Measurements from ENCODE around the gene IFT74. TPM values are rescaled to one million over a fixed set of nuclear protein-coding genes. Genes with fewer than 3 reads are reported as not detected.

Gene IFT74
- total RNA-seq, 4 donors from 2014 or later = 4.9 to 15.2 (median 13.0) TPM

DNA sequence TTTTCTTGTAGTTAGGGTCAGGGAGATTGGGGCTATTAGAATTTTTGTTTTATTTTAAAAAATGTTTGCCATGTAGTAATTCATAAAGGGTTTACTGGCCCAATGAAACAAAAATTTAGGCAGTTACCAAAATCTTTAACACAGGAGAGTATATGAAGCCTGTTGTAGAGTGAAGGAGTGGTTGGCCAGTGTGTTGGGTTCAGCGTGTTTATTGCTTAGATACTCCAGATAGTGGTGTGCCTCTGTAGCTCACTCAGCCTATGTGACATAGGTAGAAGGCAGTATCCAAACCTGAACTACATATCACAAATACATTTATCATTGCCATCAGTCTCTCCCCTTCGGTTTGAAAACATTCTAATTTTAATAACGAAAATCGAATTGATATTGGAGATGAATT lies 154.0 kb downstream of the IFT74 start:
- H3K9me3 ChIP-seq = no peaks in the 10 kb centered on the region
- no peaks in the 10 kb centered on the region for H3K4me1 ChIP-seq
- H3K4me3 ChIP-seq = peak overlapping the region; percentile 1 to 50 (median 42)
- in situ Hi-C loops (cut with MboI; ENCODE audit: low sequenced_read_pairs in 4 of 4) = no loop called here
- TF ChIP-seq, protein P1, sequence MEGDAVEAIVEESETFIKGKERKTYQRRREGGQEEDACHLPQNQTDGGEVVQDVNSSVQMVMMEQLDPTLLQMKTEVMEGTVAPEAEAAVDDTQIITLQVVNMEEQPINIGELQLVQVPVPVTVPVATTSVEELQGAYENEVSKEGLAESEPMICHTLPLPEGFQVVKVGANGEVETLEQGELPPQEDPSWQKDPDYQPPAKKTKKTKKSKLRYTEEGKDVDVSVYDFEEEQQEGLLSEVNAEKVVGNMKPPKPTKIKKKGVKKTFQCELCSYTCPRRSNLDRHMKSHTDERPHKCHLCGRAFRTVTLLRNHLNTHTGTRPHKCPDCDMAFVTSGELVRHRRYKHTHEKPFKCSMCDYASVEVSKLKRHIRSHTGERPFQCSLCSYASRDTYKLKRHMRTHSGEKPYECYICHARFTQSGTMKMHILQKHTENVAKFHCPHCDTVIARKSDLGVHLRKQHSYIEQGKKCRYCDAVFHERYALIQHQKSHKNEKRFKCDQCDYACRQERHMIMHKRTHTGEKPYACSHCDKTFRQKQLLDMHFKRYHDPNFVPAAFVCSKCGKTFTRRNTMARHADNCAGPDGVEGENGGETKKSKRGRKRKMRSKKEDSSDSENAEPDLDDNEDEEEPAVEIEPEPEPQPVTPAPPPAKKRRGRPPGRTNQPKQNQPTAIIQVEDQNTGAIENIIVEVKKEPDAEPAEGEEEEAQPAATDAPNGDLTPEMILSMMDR (IDR thresholded peaks at IDR 0.05 in 4 of 5, conservative IDR thresholded peaks at IDR 0.05 in 1 of 5) = no peak
- TF ChIP-seq POLR2A (IDR thresholded peaks at IDR 0.05) = no peak
- intact Hi-C loops (cut with DNase I; ENCODE audit: low total_unique reads) = loop anchor here (10.0 kb wide), 1 partner anchor 85 kb away; no protein-coding TSS in a partner anchor
- H3K27me3 ChIP-seq = no peaks in the 10 kb centered on the region
- ATAC-seq (no peak), DNase-seq (no peak)
- no peaks in the 10 kb centered on the region for H3K36me3 ChIP-seq
- H3K27ac ChIP-seq = peak overlapping the region in 3 of 4 donors; percentile 67 to 74 (median 70)

DNA sequence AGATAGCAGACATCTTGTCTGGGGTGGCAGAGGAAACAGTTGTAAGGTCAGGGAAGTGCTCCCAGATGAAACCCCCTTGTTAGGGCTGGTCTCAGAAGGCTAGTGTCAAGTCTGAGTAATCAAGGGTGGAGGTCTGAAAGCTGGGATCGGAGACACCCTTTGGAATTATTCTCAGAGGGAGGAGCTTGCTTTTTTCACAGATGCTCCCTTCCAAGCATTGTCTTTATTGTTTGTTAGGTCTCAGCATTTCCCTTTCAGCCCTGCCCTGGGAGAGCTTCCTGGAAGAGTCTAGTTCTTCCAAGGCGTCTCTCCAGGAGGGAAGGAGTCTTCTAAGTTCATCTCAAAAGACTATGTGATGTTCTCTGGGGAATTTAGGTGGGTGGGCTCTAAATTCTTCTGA lies 156.0 kb downstream of the IFT74 start:
- Histone ChIP-seq H3K4me3 (peak overlapping the region in 2 of 4 donors; percentile 14 to 24), H3K27me3 (no peaks in the 10 kb centered on the region), H3K9me3 (no peaks in the 10 kb centered on the region), H3K4me1 (no peaks in the 10 kb centered on the region), H3K27ac (peak overlapping the region; percentile 66 to 74 (median 68)), H3K36me3 (no peaks in the 10 kb centered on the region)
- DNase-seq (no peak), ATAC-seq (peak; percentile 14 to 54)
- TF ChIP-seq POLR2A (IDR thresholded peaks at IDR 0.05) = no peak
- TF ChIP-seq, protein P1 (IDR thresholded peaks at IDR 0.05 in 4 of 5, conservative IDR thresholded peaks at IDR 0.05 in 1 of 5) = no peak
- intact Hi-C loops (cut with DNase I; ENCODE audit: low total_unique reads) (loop anchor here (10.0 kb wide), 1 partner anchor 83 kb away; no protein-coding TSS in a partner anchor), in situ Hi-C loops (cut with MboI; ENCODE audit: low sequenced_read_pairs in 4 of 4) (no loop called here)

Other genes starting within 250 kb of the IFT74 start
- 10 to 100 TPM in 1 of 4 donors, 1 to 10 TPM in 3; 4.5 to 12.3 (median 6.8) TPM for gene CAAP1, start 63.6 kb upstream of the IFT74 start, total RNA-seq
- 100 to 1,000 TPM in 1 of 4 donors, 10 to 100 TPM in 3; 72.5 to 105 (median 83.8) TPM for gene PLAA, start 9.2 kb upstream of the IFT74 start, total RNA-seq
- under 1 TPM in 1 of 4 donors, not detected in 3; 0.22 TPM for gene LRRC19, start 49.3 kb downstream of the IFT74 start, total RNA-seq
- 1 to 10 TPM; 8.1 to 9.0 (median 8.4) TPM for gene TEK, start 152.8 kb downstream of the IFT74 start, total RNA-seq